Liver (tissue), 3 donors: ENCODE measurements around the gene TRIP6.

Source experiments
- EGR1 ChIP-seq, 2 donors: IDR thresholded peaks; 2 replicates each; pipeline ENCODE4 v1.6.1; 2016 to 2018; ENCODE audit warnings: antibody characterized with exemption in 2 of 2, low read depth in 2 of 2
- RAD21 ChIP-seq, 2 donors: IDR thresholded peaks; 2 replicates each; pipeline ENCODE4 v1.6.1; 2016; ENCODE audit warnings: antibody characterized with exemption in 2 of 2, mild to moderate bottlenecking in 2 of 2
- REST ChIP-seq: IDR thresholded peaks from 2 replicates; pipeline ENCODE4 v1.6.1; 2016; ENCODE audit warnings: antibody characterized with exemption, mild to moderate bottlenecking
- TAF1 ChIP-seq: conservative IDR thresholded peaks from 2 replicates; pipeline ENCODE4 v1.6.1; 2016; ENCODE audit warnings: antibody characterized with exemption, mild to moderate bottlenecking
- YY1 ChIP-seq: IDR thresholded peaks from 2 replicates; pipeline ENCODE4 v1.6.1; 2016; ENCODE audit warnings: antibody characterized with exemption, mild to moderate bottlenecking
- TF ChIP-seq, protein P1 (sequence below): fragments of 150-350 bp; IDR thresholded peaks from 2 replicates; pipeline ENCODE4 v1.5.1; 2017; ENCODE audit warnings: improper control_type of control experiment, low read depth, low read length; ENCODE audit not compliant: missing input control
- donor health status: healthy.
- donor health status: healthy.

- TF ChIP-seq, protein P1, sequence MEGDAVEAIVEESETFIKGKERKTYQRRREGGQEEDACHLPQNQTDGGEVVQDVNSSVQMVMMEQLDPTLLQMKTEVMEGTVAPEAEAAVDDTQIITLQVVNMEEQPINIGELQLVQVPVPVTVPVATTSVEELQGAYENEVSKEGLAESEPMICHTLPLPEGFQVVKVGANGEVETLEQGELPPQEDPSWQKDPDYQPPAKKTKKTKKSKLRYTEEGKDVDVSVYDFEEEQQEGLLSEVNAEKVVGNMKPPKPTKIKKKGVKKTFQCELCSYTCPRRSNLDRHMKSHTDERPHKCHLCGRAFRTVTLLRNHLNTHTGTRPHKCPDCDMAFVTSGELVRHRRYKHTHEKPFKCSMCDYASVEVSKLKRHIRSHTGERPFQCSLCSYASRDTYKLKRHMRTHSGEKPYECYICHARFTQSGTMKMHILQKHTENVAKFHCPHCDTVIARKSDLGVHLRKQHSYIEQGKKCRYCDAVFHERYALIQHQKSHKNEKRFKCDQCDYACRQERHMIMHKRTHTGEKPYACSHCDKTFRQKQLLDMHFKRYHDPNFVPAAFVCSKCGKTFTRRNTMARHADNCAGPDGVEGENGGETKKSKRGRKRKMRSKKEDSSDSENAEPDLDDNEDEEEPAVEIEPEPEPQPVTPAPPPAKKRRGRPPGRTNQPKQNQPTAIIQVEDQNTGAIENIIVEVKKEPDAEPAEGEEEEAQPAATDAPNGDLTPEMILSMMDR, result no peak
- TF ChIP-seq EGR1 (IDR thresholded peaks at IDR 0.05; ENCODE audit: low read depth in 2 of 2) (no peak), RAD21 (IDR thresholded peaks at IDR 0.05) (no peak), REST (no peak), YY1 (no peak), TAF1 (no peak)
Measured at GRCh38 chr7:100859856-100860255, 7.3 kb upstream of the TRIP6 start.
